ENCODE data around the gene CYB5R2. TPM values are rescaled to one million over a fixed set of nuclear protein-coding genes. Genes with fewer than 3 reads are reported as not detected.

The CYB5R2 gene
- total RNA-seq, 2 donors from 2014 or later, result 1.3 TPM; not detected in 1

- 77 to 79% methylated on average over 7 of the region's 7 CpGs for WGBS, 2 donors
- DNase-seq (no peak), ATAC-seq (no peak)
- H3K36me3 ChIP-seq (replicated peaks in 1 of 2; ENCODE audit: insufficient read depth in 1 of 2, low read depth in 2 of 2), result no peaks in the 10 kb centered on the region
- H3K9me3 ChIP-seq, result no peaks in the 10 kb centered on the region
- no peak overlapping the region for H3K4me3 ChIP-seq
- peaks cover 23% of the 10 kb centered on the region for H3K4me1 ChIP-seq
- H3K27ac ChIP-seq, result no peak overlapping the region
- no peak for TF ChIP-seq POLR2A (IDR thresholded peaks at IDR 0.05)
- no peak for TF ChIP-seq CTCF (IDR thresholded peaks at IDR 0.05)
- H3K27me3 ChIP-seq, result no peaks in the 10 kb centered on the region
- intact Hi-C loops (cut with DNase I), result loop anchor here (5.0 kb wide), 1 partner anchor 101 kb away; no protein-coding TSS in a partner anchor
Observed at GRCh38 chr11:7668464-7668863, 4.8 kb downstream of the CYB5R2 start.

GRCh38 chr11:7667460-7667859 lies 5.8 kb downstream of the CYB5R2 start:
- no peak overlapping the region for H3K4me3 ChIP-seq
- no peaks in the 10 kb centered on the region for H3K27me3 ChIP-seq
- H3K27ac ChIP-seq, result no peak overlapping the region
- H3K9me3 ChIP-seq, result no peaks in the 10 kb centered on the region
- no peak for DNase-seq
- no peaks in the 10 kb centered on the region for H3K36me3 ChIP-seq (replicated peaks in 1 of 2; ENCODE audit: insufficient read depth in 1 of 2, low read depth in 2 of 2)
- peaks cover 13% of the 10 kb centered on the region for H3K4me1 ChIP-seq
- intact Hi-C loops (cut with DNase I), result loop anchor here (5.0 kb wide), 1 partner anchor 100 kb away; no protein-coding TSS in a partner anchor
- TF ChIP-seq POLR2A (IDR thresholded peaks at IDR 0.05) (no peak), CTCF (IDR thresholded peaks at IDR 0.05) (no peak)
- no peak for ATAC-seq
- 85 to 96% methylated on average over 2 of the region's 2 CpGs for WGBS, 2 donors

GRCh38 chr11:7666292-7666866 lies 6.9 kb downstream of the CYB5R2 start:
- TF ChIP-seq POLR2A (IDR thresholded peaks at IDR 0.05), result no peak
- no peak for TF ChIP-seq CTCF (IDR thresholded peaks at IDR 0.05)
- peaks cover 9% of the 10 kb centered on the region for H3K4me1 ChIP-seq
- H3K9me3 ChIP-seq, result no peaks in the 10 kb centered on the region
- no peak overlapping the region for H3K27ac ChIP-seq
- no peaks in the 10 kb centered on the region for H3K27me3 ChIP-seq
- 72 to 78% methylated on average over 5 to 7 of the region's 7 CpGs for WGBS, 2 donors
- intact Hi-C loops (cut with DNase I), result loop anchor here (5.0 kb wide), 1 partner anchor 99 kb away; no protein-coding TSS in a partner anchor
- ATAC-seq (no peak), DNase-seq (peak in 2 of 4 donors; percentile 61 to 76)
- H3K4me3 ChIP-seq, result no peak overlapping the region
- H3K36me3 ChIP-seq (replicated peaks in 1 of 2; ENCODE audit: insufficient read depth in 1 of 2, low read depth in 2 of 2), result no peaks in the 10 kb centered on the region

- peak; percentile 99 for ATAC-seq
- no peak for TF ChIP-seq POLR2A (IDR thresholded peaks at IDR 0.05)
- peak; percentile 78 to 96 (median 92) for TF ChIP-seq CTCF (IDR thresholded peaks at IDR 0.05)
- intact Hi-C loops (cut with DNase I), result loop anchor here (5.0 kb wide), 1 partner anchor 98 kb away; no protein-coding TSS in a partner anchor
- 37 to 41% methylated on average over 16 to 20 of the region's 20 CpGs for WGBS, 2 donors
- DNase-seq, result peak; percentile 88 to 91 (median 90)
- H3K36me3 ChIP-seq (replicated peaks in 1 of 2; ENCODE audit: insufficient read depth in 1 of 2, low read depth in 2 of 2), result no peaks in the 10 kb centered on the region
- H3K9me3 ChIP-seq, result no peaks in the 10 kb centered on the region
- peaks cover 5% of the 10 kb centered on the region for H3K4me1 ChIP-seq
- no peak overlapping the region for H3K4me3 ChIP-seq
- peak overlapping the region in 1 of 4 donors; percentile 16 for H3K27ac ChIP-seq
- H3K27me3 ChIP-seq, result no peaks in the 10 kb centered on the region
Observed at GRCh38 chr11:7665473-7666291, 7.6 kb downstream of the CYB5R2 start.

All from body of pancreas (tissue), 4 donors.